SK-N-MC (cell line): ENCODE data around the gene PBLD.
"Not testable (repeated sequence)": the region's sequence is repeated elsewhere in the genome, so short reads cannot be mapped to it uniquely, and the experiment has no call there.

Experiments used
- DNase-seq: peaks from one replicate; pipeline ENCODE4 v3.0.0-alpha.2; 2011; ENCODE audit warnings: low read depth, low spot score
- H3K27ac ChIP-seq: fragments of 200-600 bp; sonication (generic); 2 replicates; pipeline ENCODE4 v1.5.1; 2016; ENCODE audit warnings: mixed run types
- H3K36me3 ChIP-seq: fragments of 200-600 bp; sonication (generic); 2 replicates; pipeline ENCODE4 v1.6.1; 2017; ENCODE audit warnings: antibody characterized with exemption, low read length, mixed read lengths; ENCODE audit not compliant: insufficient read depth
- H3K4me3 ChIP-seq: fragments of 200-600 bp; sonication (generic); 2 replicates; pipeline ENCODE4 v1.5.1; 2016
- H3K9ac ChIP-seq: fragments of 200-600 bp; sonication (generic); 2 replicates; pipeline ENCODE4 v1.8.0; 2017; ENCODE audit warnings: mixed run types, mixed read lengths; ENCODE audit not compliant: insufficient read length
- H3K9me3 ChIP-seq: fragments of 200-600 bp; sonication (generic); 2 replicates; pipeline ENCODE4 v1.6.1; 2017; ENCODE audit warnings: low read depth, mild to moderate bottlenecking, antibody characterized with exemption, low read length, moderate library complexity, mixed read lengths
- EZH2 ChIP-seq: fragments of 200-600 bp; sonication (generic); IDR thresholded peaks from one replicate; pipeline ENCODE4 v1.6.1; 2017; ENCODE audit warnings: antibody characterized with exemption
- FOXP2 ChIP-seq: optimal IDR thresholded peaks from 2 replicates; pipeline ENCODE3; 2011; ENCODE audit warnings: mild to moderate bottlenecking, moderate library complexity; ENCODE audit not compliant: insufficient read depth; ENCODE audit errors: extremely low read length, control extremely low read depth
- POLR2AphosphoS5 ChIP-seq: IDR thresholded peaks from 2 replicates; pipeline ENCODE4 v1.6.1; 2012; ENCODE audit warnings: mild to moderate bottlenecking, low read depth, low read length, borderline replicate concordance

Gene PBLD

GRCh38 chr10:68251625-68252495 is 80.9 kb downstream of the PBLD start:
- no peak for DNase-seq

DNA sequence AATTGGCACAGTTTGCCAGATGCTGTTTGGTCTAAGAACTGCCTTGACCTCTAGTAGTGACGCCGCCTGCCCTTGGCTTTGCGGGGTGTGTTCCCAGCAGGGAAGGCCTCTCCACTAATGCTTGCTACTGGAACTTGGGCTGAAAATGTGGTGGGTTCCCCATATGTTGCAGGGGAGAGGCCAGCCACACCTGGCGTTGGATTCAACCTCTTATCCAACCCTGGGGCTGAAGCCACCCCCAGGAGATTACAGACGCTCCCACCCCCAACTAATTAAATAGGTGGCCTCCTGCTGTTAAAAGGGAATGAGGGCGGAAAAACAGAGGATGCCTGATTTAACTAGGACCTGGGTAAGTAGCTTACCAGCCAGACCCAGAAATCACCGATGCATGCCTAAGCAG is 81.6 kb downstream of the PBLD start:
- no peaks in the 10 kb centered on the region for H3K36me3 ChIP-seq

More at GRCh38 chr10:68251625-68252495, 80.9 kb downstream of the PBLD start:
- no peak for TF ChIP-seq EZH2
- no peak for TF ChIP-seq POLR2AphosphoS5
- TF ChIP-seq FOXP2 = no peak
- Histone ChIP-seq H3K9ac (no peak overlapping the region), H3K4me3 (no peak overlapping the region), H3K36me3 (no peaks in the 10 kb centered on the region), H3K27ac (no peak overlapping the region), H3K9me3 (no peaks in the 10 kb centered on the region)

GRCh38 chr10:68249297-68249696 is 83.4 kb downstream of the PBLD start:
- TF ChIP-seq POLR2AphosphoS5 (no peak), FOXP2 (no peak), EZH2 (no peak)
- H3K36me3 ChIP-seq = no peaks in the 10 kb centered on the region
- H3K9me3 ChIP-seq = no peaks in the 10 kb centered on the region
- no peak overlapping the region for H3K27ac ChIP-seq
- no peak overlapping the region for H3K9ac ChIP-seq
- no peak overlapping the region for H3K4me3 ChIP-seq
- no peak for DNase-seq

More for the DNA sequence above, 81.6 kb downstream of the PBLD start:
- no peaks in the 10 kb centered on the region for H3K9me3 ChIP-seq
- H3K27ac ChIP-seq = no peak overlapping the region
- H3K9ac ChIP-seq = no peak overlapping the region
- TF ChIP-seq FOXP2 (no peak), EZH2 (no peak), POLR2AphosphoS5 (no peak)
- DNase-seq = no peak
- H3K4me3 ChIP-seq = no peak overlapping the region

DNA sequence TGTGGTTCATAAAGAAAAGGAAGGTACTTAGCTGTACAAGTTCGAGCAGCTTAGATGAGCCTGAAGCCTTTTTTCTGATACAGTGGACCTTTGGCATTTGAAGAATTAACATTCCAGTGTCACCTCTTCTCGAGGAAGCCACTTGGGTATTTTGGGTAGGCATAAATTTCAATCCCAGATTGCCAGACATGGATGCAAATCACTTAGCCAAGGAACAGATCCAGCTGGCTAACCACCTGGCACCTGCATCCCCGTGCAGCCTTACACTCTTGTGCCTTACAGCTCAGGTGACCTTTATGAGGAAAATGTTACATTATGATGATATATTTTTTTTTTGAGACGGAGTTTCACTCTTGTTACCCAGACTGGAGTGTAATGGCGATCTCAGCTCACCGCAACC is 84.8 kb downstream of the PBLD start:
- Histone ChIP-seq H3K36me3 (no peaks in the 10 kb centered on the region), H3K27ac (no peak overlapping the region), H3K4me3 (no peak overlapping the region), H3K9ac (no peak overlapping the region), H3K9me3 (no peaks in the 10 kb centered on the region)
- DNase-seq = no peak
- TF ChIP-seq POLR2AphosphoS5 (no peak), EZH2 (no peak), FOXP2 (no peak)

DNA sequence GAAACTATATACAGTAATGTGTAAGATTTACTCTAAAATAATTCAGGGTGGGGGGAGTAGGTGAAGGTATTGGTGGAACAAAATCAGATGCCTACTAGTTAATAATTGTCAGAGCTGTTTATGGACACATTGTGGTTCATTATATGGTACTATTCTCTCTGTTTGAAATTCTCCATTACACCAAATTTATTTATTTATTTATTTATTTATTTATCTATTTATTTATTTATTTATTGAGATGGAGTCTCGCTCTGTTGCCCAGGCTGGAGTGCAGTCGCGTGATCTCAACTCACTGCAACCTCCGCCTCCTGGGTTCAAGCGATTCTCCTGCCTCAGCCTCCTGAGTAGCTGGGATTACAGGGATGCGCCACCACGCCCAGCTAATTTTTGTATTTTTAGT is 86.3 kb downstream of the PBLD start:
- H3K9me3 ChIP-seq, H3K36me3 ChIP-seq, H3K9ac ChIP-seq, H3K4me3 ChIP-seq, DNase-seq, H3K27ac ChIP-seq: not testable (repeated sequence)

- H3K9ac ChIP-seq = no peak overlapping the region
- H3K36me3 ChIP-seq = no peaks in the 10 kb centered on the region
- TF ChIP-seq EZH2 (no peak), FOXP2 (no peak), POLR2AphosphoS5 (no peak)
- no peak for DNase-seq
- H3K4me3 ChIP-seq = no peak overlapping the region
- H3K9me3 ChIP-seq = no peaks in the 10 kb centered on the region
- no peak overlapping the region for H3K27ac ChIP-seq
Observed at GRCh38 chr10:68242051-68242450, 90.7 kb downstream of the PBLD start.

DNA sequence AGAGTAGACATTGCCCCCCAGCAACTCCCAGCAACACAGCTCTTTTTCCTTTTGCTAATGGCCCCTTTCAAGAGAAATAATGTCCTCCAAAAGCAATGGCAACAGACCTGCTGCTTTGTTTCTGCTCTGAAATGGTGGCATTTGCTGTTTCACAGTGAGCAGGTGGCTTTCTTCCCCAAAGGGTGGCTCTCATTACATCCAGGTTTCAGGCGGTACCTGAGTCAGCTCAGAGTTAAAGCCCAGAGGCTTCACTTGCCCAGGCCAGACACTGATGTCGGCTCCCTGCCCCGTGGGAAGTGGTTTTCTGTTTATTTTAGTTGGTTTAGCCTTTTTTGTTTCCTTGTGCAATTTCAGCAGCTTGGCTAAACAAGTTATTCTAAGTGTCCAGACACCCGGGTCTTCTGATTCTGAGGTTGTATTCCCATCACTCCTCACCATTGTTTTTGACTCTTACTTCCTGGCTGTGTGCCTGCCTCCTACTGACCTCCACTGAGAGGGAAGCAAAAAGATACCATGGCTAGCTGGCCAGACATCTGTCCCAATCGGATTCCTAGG is 93.1 kb downstream of the PBLD start:
- no peak overlapping the region for H3K27ac ChIP-seq
- no peak overlapping the region for H3K4me3 ChIP-seq
- no peak for DNase-seq
- TF ChIP-seq POLR2AphosphoS5 (no peak), FOXP2 (no peak), EZH2 (no peak)
- H3K9ac ChIP-seq = no peak overlapping the region
- no peaks in the 10 kb centered on the region for H3K36me3 ChIP-seq
- H3K9me3 ChIP-seq = no peaks in the 10 kb centered on the region

DNA sequence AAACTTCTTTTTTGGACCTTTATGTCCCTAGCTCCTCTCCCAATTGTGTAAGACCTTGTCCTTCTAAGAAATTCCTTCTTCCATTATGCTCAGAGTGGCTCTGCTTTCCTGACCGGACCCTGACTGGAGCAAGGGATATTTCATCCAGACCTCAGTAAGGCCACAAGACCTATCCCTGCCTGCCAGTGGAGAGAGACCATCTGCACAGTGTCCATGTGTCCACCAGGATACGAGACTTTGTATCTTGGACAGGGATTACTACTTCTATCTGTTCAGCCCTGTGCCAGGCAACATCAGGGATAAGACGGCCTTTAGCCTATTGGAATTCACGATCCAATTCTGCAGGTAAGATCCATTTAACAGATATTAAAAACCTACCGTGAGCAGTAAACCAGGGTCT is 93.7 kb downstream of the PBLD start:
- Histone ChIP-seq H3K36me3 (no peaks in the 10 kb centered on the region), H3K27ac (no peak overlapping the region), H3K9me3 (no peaks in the 10 kb centered on the region), H3K9ac (no peak overlapping the region), H3K4me3 (no peak overlapping the region)
- no peak for DNase-seq
- no peak for TF ChIP-seq FOXP2
- TF ChIP-seq EZH2 = no peak
- TF ChIP-seq POLR2AphosphoS5 = no peak

GRCh38 chr10:68238371-68238770 is 94.4 kb downstream of the PBLD start:
- TF ChIP-seq POLR2AphosphoS5 (no peak), FOXP2 (no peak), EZH2 (no peak)
- no peak overlapping the region for H3K9ac ChIP-seq

DNA sequence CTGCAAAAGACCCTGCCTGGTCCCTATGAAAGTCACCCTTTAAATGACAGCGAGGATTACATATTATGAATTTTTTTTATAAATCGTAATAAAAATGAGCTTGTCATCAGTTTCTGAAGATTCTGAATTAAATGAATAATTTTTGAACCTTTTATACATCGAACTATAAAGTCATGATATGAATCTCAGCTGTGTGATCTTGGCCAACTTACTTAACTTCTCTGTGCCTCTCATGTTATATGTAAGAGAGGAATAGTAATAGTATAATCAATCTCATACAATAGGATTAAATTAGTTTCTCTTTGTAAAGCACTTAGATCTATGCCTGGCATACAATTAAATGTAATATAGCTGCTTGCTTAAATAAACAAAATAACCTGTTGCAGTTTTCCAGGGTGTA is 95.6 kb downstream of the PBLD start:
- DNase-seq = no peak
- H3K27ac ChIP-seq = no peak overlapping the region
- H3K9me3 ChIP-seq = no peaks in the 10 kb centered on the region

More at GRCh38 chr10:68238371-68238770, 94.4 kb downstream of the PBLD start:
- Histone ChIP-seq H3K4me3 (no peak overlapping the region), H3K9me3 (no peaks in the 10 kb centered on the region), H3K27ac (no peak overlapping the region), H3K36me3 (no peaks in the 10 kb centered on the region)
- no peak for DNase-seq

More for the DNA sequence above, 95.6 kb downstream of the PBLD start:
- no peak overlapping the region for H3K4me3 ChIP-seq
- no peaks in the 10 kb centered on the region for H3K36me3 ChIP-seq
- TF ChIP-seq EZH2 = no peak
- TF ChIP-seq POLR2AphosphoS5 = no peak
- no peak for TF ChIP-seq FOXP2
- H3K9ac ChIP-seq = no peak overlapping the region
